ENCODE data around the gene LIPG.
A peak's percentile ranks its signal among the peaks of the same experiment; 100 is the strongest.
"Not testable (repeated sequence)": the region's sequence is repeated elsewhere in the genome, so short reads cannot be mapped to it uniquely, and the experiment has no call there.

The LIPG gene

GRCh38 chr18:49564518-49564834 lies 2.6 kb downstream of the LIPG start:
- H3K9me3 ChIP-seq (ENCODE audit: control insufficient read depth, low read depth, low read length): no peaks in the 10 kb centered on the region
- H3K4me3 ChIP-seq (ENCODE audit: low read length): peak overlapping the region; percentile 75
- H3K9ac ChIP-seq (ENCODE audit: low read length): no peak overlapping the region
- H3K27me3 ChIP-seq (ENCODE audit: control insufficient read depth, insufficient read depth, low read length): peaks cover 24% of the 10 kb centered on the region
- H3K36me3 ChIP-seq (ENCODE audit: control insufficient read depth, low read depth, low read length): peaks cover 29% of the 10 kb centered on the region
- no peak overlapping the region for H3K27ac ChIP-seq (ENCODE audit: low read length)
- H3K4me1 ChIP-seq (ENCODE audit: control insufficient read depth, low read depth, low read length): peaks cover 23% of the 10 kb centered on the region

GRCh38 chr18:49565101-49565500 lies 3.2 kb downstream of the LIPG start:
- Histone ChIP-seq H3K4me3 (ENCODE audit: low read length) (no peak overlapping the region), H3K27me3 (ENCODE audit: control insufficient read depth, insufficient read depth, low read length) (peaks cover 22% of the 10 kb centered on the region), H3K9ac (ENCODE audit: low read length) (no peak overlapping the region), H3K9me3 (ENCODE audit: control insufficient read depth, low read depth, low read length) (no peaks in the 10 kb centered on the region), H3K4me1 (ENCODE audit: control insufficient read depth, low read depth, low read length) (peaks cover 23% of the 10 kb centered on the region), H3K27ac (ENCODE audit: low read length) (no peak overlapping the region), H3K36me3 (ENCODE audit: control insufficient read depth, low read depth, low read length) (peaks cover 35% of the 10 kb centered on the region)

- no peaks in the 10 kb centered on the region for H3K9me3 ChIP-seq (ENCODE audit: control insufficient read depth, low read depth, low read length)
- no peak overlapping the region for H3K4me3 ChIP-seq (ENCODE audit: low read length)
- H3K4me1 ChIP-seq (ENCODE audit: control insufficient read depth, low read depth, low read length): peaks cover 23% of the 10 kb centered on the region
- H3K9ac ChIP-seq (ENCODE audit: low read length): no peak overlapping the region
- no peak overlapping the region for H3K27ac ChIP-seq (ENCODE audit: low read length)
- peaks cover 16% of the 10 kb centered on the region for H3K27me3 ChIP-seq (ENCODE audit: control insufficient read depth, insufficient read depth, low read length)
- H3K36me3 ChIP-seq (ENCODE audit: control insufficient read depth, low read depth, low read length): peaks cover 35% of the 10 kb centered on the region
Measured at GRCh38 chr18:49565612-49566011, 3.8 kb downstream of the LIPG start.

GRCh38 chr18:49566217-49566770 lies 4.4 kb downstream of the LIPG start:
- peaks cover 41% of the 10 kb centered on the region for H3K36me3 ChIP-seq (ENCODE audit: control insufficient read depth, low read depth, low read length)
- H3K27me3 ChIP-seq (ENCODE audit: control insufficient read depth, insufficient read depth, low read length): peaks cover 13% of the 10 kb centered on the region
- H3K9ac ChIP-seq (ENCODE audit: low read length): no peak overlapping the region
- no peak overlapping the region for H3K4me3 ChIP-seq (ENCODE audit: low read length)
- no peak overlapping the region for H3K27ac ChIP-seq (ENCODE audit: low read length)
- no peaks in the 10 kb centered on the region for H3K9me3 ChIP-seq (ENCODE audit: control insufficient read depth, low read depth, low read length)
- peaks cover 23% of the 10 kb centered on the region for H3K4me1 ChIP-seq (ENCODE audit: control insufficient read depth, low read depth, low read length)

- no peak overlapping the region for H3K9ac ChIP-seq (ENCODE audit: low read length)
- peaks cover 13% of the 10 kb centered on the region for H3K27me3 ChIP-seq (ENCODE audit: control insufficient read depth, insufficient read depth, low read length)
- H3K36me3 ChIP-seq (ENCODE audit: control insufficient read depth, low read depth, low read length): peaks cover 44% of the 10 kb centered on the region
- H3K4me1 ChIP-seq (ENCODE audit: control insufficient read depth, low read depth, low read length): peaks cover 23% of the 10 kb centered on the region
- H3K27ac ChIP-seq (ENCODE audit: low read length): no peak overlapping the region
- H3K9me3 ChIP-seq (ENCODE audit: control insufficient read depth, low read depth, low read length): no peaks in the 10 kb centered on the region
- no peak overlapping the region for H3K4me3 ChIP-seq (ENCODE audit: low read length)
Measured at GRCh38 chr18:49566985-49567384, 5.1 kb downstream of the LIPG start.

GRCh38 chr18:49569724-49570123 lies 7.9 kb downstream of the LIPG start:
- Histone ChIP-seq H3K27ac (ENCODE audit: low read length) (no peak overlapping the region), H3K4me3 (ENCODE audit: low read length) (no peak overlapping the region), H3K4me1 (ENCODE audit: control insufficient read depth, low read depth, low read length) (peaks cover 2% of the 10 kb centered on the region), H3K9me3 (ENCODE audit: control insufficient read depth, low read depth, low read length) (no peaks in the 10 kb centered on the region), H3K9ac (ENCODE audit: low read length) (no peak overlapping the region), H3K36me3 (ENCODE audit: control insufficient read depth, low read depth, low read length) (peaks cover 53% of the 10 kb centered on the region), H3K27me3 (ENCODE audit: control insufficient read depth, insufficient read depth, low read length) (no peaks in the 10 kb centered on the region)

GRCh38 chr18:49570836-49571235 lies 9.0 kb downstream of the LIPG start:
- no peak overlapping the region for H3K9ac ChIP-seq (ENCODE audit: low read length)
- peaks cover 52% of the 10 kb centered on the region for H3K36me3 ChIP-seq (ENCODE audit: control insufficient read depth, low read depth, low read length)
- no peak overlapping the region for H3K27ac ChIP-seq (ENCODE audit: low read length)
- H3K4me3 ChIP-seq (ENCODE audit: low read length): no peak overlapping the region
- no peaks in the 10 kb centered on the region for H3K9me3 ChIP-seq (ENCODE audit: control insufficient read depth, low read depth, low read length)
- H3K4me1 ChIP-seq (ENCODE audit: control insufficient read depth, low read depth, low read length): no peaks in the 10 kb centered on the region
- no peaks in the 10 kb centered on the region for H3K27me3 ChIP-seq (ENCODE audit: control insufficient read depth, insufficient read depth, low read length)

GRCh38 chr18:49572611-49573345 lies 10.9 kb downstream of the LIPG start:
- H3K4me1 ChIP-seq (ENCODE audit: control insufficient read depth, low read depth, low read length): no peaks in the 10 kb centered on the region
- H3K27ac ChIP-seq (ENCODE audit: low read length): no peak overlapping the region
- H3K4me3 ChIP-seq (ENCODE audit: low read length): no peak overlapping the region
- H3K9me3 ChIP-seq (ENCODE audit: control insufficient read depth, low read depth, low read length): no peaks in the 10 kb centered on the region
- no peaks in the 10 kb centered on the region for H3K27me3 ChIP-seq (ENCODE audit: control insufficient read depth, insufficient read depth, low read length)
- peaks cover 34% of the 10 kb centered on the region for H3K36me3 ChIP-seq (ENCODE audit: control insufficient read depth, low read depth, low read length)
- no peak overlapping the region for H3K9ac ChIP-seq (ENCODE audit: low read length)

- Histone ChIP-seq H3K4me3 (ENCODE audit: low read length) (no peak overlapping the region), H3K9me3 (ENCODE audit: control insufficient read depth, low read depth, low read length) (no peaks in the 10 kb centered on the region), H3K27ac (ENCODE audit: low read length) (no peak overlapping the region), H3K9ac (ENCODE audit: low read length) (no peak overlapping the region), H3K4me1 (ENCODE audit: control insufficient read depth, low read depth, low read length) (no peaks in the 10 kb centered on the region), H3K36me3 (ENCODE audit: control insufficient read depth, low read depth, low read length) (peaks cover 33% of the 10 kb centered on the region), H3K27me3 (ENCODE audit: control insufficient read depth, insufficient read depth, low read length) (no peaks in the 10 kb centered on the region)
Measured at GRCh38 chr18:49573835-49574234, 12.0 kb downstream of the LIPG start.

- H3K36me3 ChIP-seq (ENCODE audit: control insufficient read depth, low read depth, low read length): peaks cover 22% of the 10 kb centered on the region
- H3K9ac ChIP-seq (ENCODE audit: low read length); H3K27me3 ChIP-seq (ENCODE audit: control insufficient read depth, insufficient read depth, low read length); H3K4me1 ChIP-seq (ENCODE audit: control insufficient read depth, low read depth, low read length); H3K27ac ChIP-seq (ENCODE audit: low read length); H3K4me3 ChIP-seq (ENCODE audit: low read length); H3K9me3 ChIP-seq (ENCODE audit: control insufficient read depth, low read depth, low read length): not testable (repeated sequence)
Measured at GRCh38 chr18:49579041-49579440, 17.2 kb downstream of the LIPG start.

- H3K27me3 ChIP-seq (ENCODE audit: control insufficient read depth, insufficient read depth, low read length); H3K4me1 ChIP-seq (ENCODE audit: control insufficient read depth, low read depth, low read length); H3K4me3 ChIP-seq (ENCODE audit: low read length); H3K9ac ChIP-seq (ENCODE audit: low read length); H3K9me3 ChIP-seq (ENCODE audit: control insufficient read depth, low read depth, low read length); H3K27ac ChIP-seq (ENCODE audit: low read length): not testable (repeated sequence)
- peaks cover 17% of the 10 kb centered on the region for H3K36me3 ChIP-seq (ENCODE audit: control insufficient read depth, low read depth, low read length)
Measured at GRCh38 chr18:49579583-49579982, 17.7 kb downstream of the LIPG start.

GRCh38 chr18:49580279-49580678 lies 18.4 kb downstream of the LIPG start:
- peaks cover 1% of the 10 kb centered on the region for H3K4me1 ChIP-seq (ENCODE audit: control insufficient read depth, low read depth, low read length)
- no peak overlapping the region for H3K4me3 ChIP-seq (ENCODE audit: low read length)

More at GRCh38 chr18:49580279-49580678, 18.4 kb downstream of the LIPG start:
- Histone ChIP-seq H3K9ac (ENCODE audit: low read length) (no peak overlapping the region), H3K27me3 (ENCODE audit: control insufficient read depth, insufficient read depth, low read length) (no peaks in the 10 kb centered on the region), H3K9me3 (ENCODE audit: control insufficient read depth, low read depth, low read length) (no peaks in the 10 kb centered on the region), H3K36me3 (ENCODE audit: control insufficient read depth, low read depth, low read length) (peaks cover 15% of the 10 kb centered on the region), H3K27ac (ENCODE audit: low read length) (no peak overlapping the region)

Measured in iPS-18a (cell line).